ENCODE measurements around the gene ETV3. TPM values are rescaled to one million over a fixed set of nuclear protein-coding genes. Genes with fewer than 3 reads are reported as not detected.

The ETV3 gene
- total and polyA plus RNA-seq, 2 of the 8 experiments (the other 6 are each of a cell fraction or from before 2014, with no cell fraction given) = 6.0 to 23.8 TPM

DNA sequence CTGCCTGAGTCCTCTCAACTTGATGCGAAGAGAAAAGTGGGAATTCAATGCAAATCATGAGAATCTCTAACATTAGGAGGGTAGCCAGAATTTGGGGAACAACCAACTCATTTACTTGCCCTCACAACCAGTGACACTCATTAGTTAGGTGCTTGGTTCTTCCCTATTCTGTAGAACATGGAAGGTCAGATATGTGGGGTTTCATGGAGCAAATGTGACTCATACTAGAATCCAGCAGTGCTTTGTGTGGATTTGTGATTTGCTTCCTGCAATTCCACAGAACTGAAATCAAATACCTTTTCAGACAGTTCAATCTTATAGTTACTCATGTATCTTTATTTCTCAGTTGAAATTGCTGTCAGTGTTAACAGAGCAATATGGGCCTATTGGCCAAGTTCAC, 6.9 kb upstream of the ETV3 start:
- H2BK120ac ChIP-seq (replicated peaks; ENCODE audit: low read depth, low read length) = no peak overlapping the region
- peaks cover 0 to 5% (median 2%) of the 10 kb centered on the region in 4 experiments; a peak in 2 of 7 replicates for H3K4me1 ChIP-seq (replicated peaks in 1 of 4; ENCODE audit: control insufficient read depth in 3 of 4, insufficient read depth in 4 of 4, low read length in 3 of 4)
- H2BK5ac ChIP-seq (ENCODE audit: low read depth, low read length) = no peak overlapping the region
- no peak for TF ChIP-seq KDM4A (IDR thresholded peaks at IDR 0.05; ENCODE audit: low read depth, low read length, severe bottlenecking)
- TF ChIP-seq ASH2L (IDR thresholded peaks at IDR 0.05; ENCODE audit: low read length) = no peak
- no peak for TF ChIP-seq GABPA (IDR thresholded peaks at IDR 0.05; ENCODE audit: borderline replicate concordance, insufficient read depth, low read length)
- TF ChIP-seq EP300 (IDR thresholded peaks at IDR 0.05; ENCODE audit: borderline replicate concordance in 1 of 2, low read depth in 2 of 2, low read length in 2 of 2) = no peak
- no peak for TF ChIP-seq KDM5A (IDR thresholded peaks at IDR 0.05; ENCODE audit: low read length)
- TF ChIP-seq JUN (IDR thresholded peaks at IDR 0.05; ENCODE audit: low read depth, low read length) = no peak
- TF ChIP-seq PHF8 (conservative IDR thresholded peaks at IDR 0.05; ENCODE audit: low read depth, low read length) = no peak
- no peak overlapping the region for H3K18ac ChIP-seq (ENCODE audit: extremely low read depth, low read length)
- H3K9me3 ChIP-seq (ENCODE audit: insufficient read depth in 2 of 2, low read depth in 1 of 2, low read length in 1 of 2) = no peaks in the 10 kb centered on the region
- H3K4me2 ChIP-seq (ENCODE audit: insufficient read depth in 1 of 2, low read depth in 2 of 2, low read length in 2 of 2) = no peak overlapping the region
- no peak overlapping the region for H2AFZ ChIP-seq (ENCODE audit: low read length)
- H4K5ac ChIP-seq (ENCODE audit: insufficient read length, low read depth, low read length) = no peak overlapping the region
- H4K91ac ChIP-seq (replicated peaks; ENCODE audit: insufficient read length, low read length) = no peak overlapping the region
- no peak overlapping the region for H3K27ac ChIP-seq (ENCODE audit: low read depth, low read length)
- no peaks in the 10 kb centered on the region for H3K36me3 ChIP-seq (ENCODE audit: control insufficient read depth in 2 of 4, insufficient read depth in 4 of 4, low read length in 3 of 4)
- POLR2A ChIA-PET (ENCODE audit: partially characterized antibody) = no interaction called here
- no peaks in the 10 kb centered on the region for H3K79me1 ChIP-seq (ENCODE audit: low read depth, low read length)
- no peak overlapping the region for H2BK15ac ChIP-seq (ENCODE audit: low read length)
- no peaks in the 10 kb centered on the region for H3K23me2 ChIP-seq (ENCODE audit: low read depth, low read length)
- H2BK20ac ChIP-seq (ENCODE audit: low read length) = no peak overlapping the region
- no peak overlapping the region for H4K8ac ChIP-seq (ENCODE audit: extremely low read depth, insufficient read depth, low read length)
- H3K56ac ChIP-seq (replicated peaks; ENCODE audit: insufficient read length, low read depth, low read length) = no peak overlapping the region
- FAIRE-seq (no peak), DNase-seq (ENCODE audit: low read depth in 1 of 2, low spot score in 2 of 2) (no peak)
- no peak overlapping the region for H3K4me3 ChIP-seq (ENCODE audit: extremely low read depth in 1 of 4, insufficient read depth in 2 of 4, low read depth in 3 of 4, low read length in 4 of 4)
- no peak overlapping the region for H3K9ac ChIP-seq (replicated peaks in 1 of 4; ENCODE audit: extremely low read depth in 1 of 4, low read depth in 3 of 4, low read length in 3 of 4)
- peaks cover 0 to 1% (median 0%) of the 10 kb centered on the region in 4 experiments; a peak in 1 of 7 replicates for H3K27me3 ChIP-seq (replicated peaks in 1 of 4; ENCODE audit: control insufficient read depth in 3 of 4, extremely low read depth in 1 of 4, insufficient read depth in 3 of 4, low read length in 3 of 4)
- CTCF ChIA-PET (ENCODE audit: partially characterized antibody) = interaction anchor here (16.2 kb wide), 1 partner anchor 9 kb away, joined by 187 read pairs; no protein-coding TSS in a partner anchor
- no peak overlapping the region for H3K14ac ChIP-seq (ENCODE audit: insufficient read length)
- no peak overlapping the region for H3K23ac ChIP-seq (ENCODE audit: insufficient read length)
- WGBS, 2 experiments (ENCODE audit: extremely low coverage in 1 of 2, insufficient coverage in 1 of 2, insufficient read length in 1 of 2, insufficient replicate concordance in 2 of 2, low coverage in 1 of 2, low lambda C conversion rate in 2 of 2, missing lambda C conversion rate in 1 of 2) = 93% methylated on average over 1 of the region's 1 CpG; no CpG with 5 or more reads in 1 of the 2 experiments
- H2BK12ac ChIP-seq (ENCODE audit: low read depth, low read length) = no peak overlapping the region
- H3K79me2 ChIP-seq (ENCODE audit: control insufficient read depth in 1 of 2, insufficient read depth in 2 of 2, low read length in 2 of 2) = no peaks in the 10 kb centered on the region
- no peaks in the 10 kb centered on the region for H4K20me1 ChIP-seq (replicated peaks in 1 of 2; ENCODE audit: control insufficient read depth in 1 of 2, insufficient read depth in 2 of 2, low read length in 2 of 2)
- H2AK5ac ChIP-seq (ENCODE audit: low read depth, low read length) = no peak overlapping the region
- H3K4ac ChIP-seq (replicated peaks; ENCODE audit: insufficient read length, low read depth, low read length) = no peak overlapping the region

Data from H1 (cell line).